OCI-LY7 (cell line): ENCODE data around the gene NUP50. TPM values are rescaled to one million over a fixed set of nuclear protein-coding genes. Genes with fewer than 3 reads are reported as not detected.

Experiments used
- BruUV-seq: library from RNA; stranded (reverse); fragments of 400-500 nt; replicated peaks from 2 replicates; lab custom pipeline; 2021; lab: Mats Ljungman, UMichigan
- CTCF ChIA-PET: fragments of 300-600 bp; sonication (Branson Sonifier 250); formaldehyde crosslinking; loops from one replicate; lab custom pipeline; 2022; ENCODE audit warnings: antibody characterized with exemption; ENCODE audit not compliant: unreplicated experiment; lab: Charles Lee
- POLR2A ChIA-PET: fragments of 300-600 bp; sonication (Branson Sonifier 250); formaldehyde crosslinking; loops from one replicate; lab custom pipeline; 2022; ENCODE audit warnings: antibody characterized with exemption; lab: Charles Lee
- DNase-seq: peaks from one replicate; pipeline ENCODE4 v3.0.0-alpha.2; 2015; ENCODE audit warnings: low spot score
- H2AFZ ChIP-seq: fragments of 200-600 bp; sonication (generic), shearing (Covaris generic); 2 replicates; pipeline ENCODE4 v1.6.1; 2014; ENCODE audit warnings: mild to moderate bottlenecking, antibody characterized with exemption, low read length, moderate library complexity
- H3K27ac ChIP-seq: fragments of 200-600 bp; sonication (generic); 2 replicates; pipeline ENCODE4 v1.5.1; 2014; ENCODE audit warnings: mixed run types, low read depth, mild to moderate bottlenecking, moderate library complexity, low read length, inconsistent platforms; ENCODE audit not compliant: poor library complexity, severe bottlenecking
- H3K36me3 ChIP-seq: fragments of 200-600 bp; sonication (generic); 2 replicates; pipeline ENCODE4 v1.6.1; 2014; ENCODE audit warnings: mild to moderate bottlenecking, antibody characterized with exemption, low read length, moderate library complexity, mixed read lengths; ENCODE audit not compliant: insufficient read depth
- H3K4me1 ChIP-seq: fragments of 200-600 bp; sonication (generic); 2 replicates; pipeline ENCODE4 v1.5.1; 2014; ENCODE audit warnings: mild to moderate bottlenecking, low read length; ENCODE audit not compliant: insufficient read depth, poor library complexity, severe bottlenecking
- H3K4me2 ChIP-seq: fragments of 200-600 bp; sonication (generic); 2 replicates; pipeline ENCODE4 v1.6.1; 2014; ENCODE audit warnings: mild to moderate bottlenecking, low read length
- H3K4me3 ChIP-seq: fragments of 200-600 bp; sonication (generic); 2 replicates; pipeline ENCODE4 v1.5.1; 2014; ENCODE audit warnings: mild to moderate bottlenecking, low read depth, low read length; ENCODE audit not compliant: poor library complexity, severe bottlenecking
- H3K79me2 ChIP-seq: fragments of 200-600 bp; sonication (generic); 2 replicates; pipeline ENCODE4 v1.6.1; 2016; ENCODE audit warnings: low read depth, mild to moderate bottlenecking, low read length, moderate library complexity, mixed read lengths; ENCODE audit not compliant: insufficient read depth
- H3K9me2 ChIP-seq: fragments of 200-600 bp; sonication (generic); 2 replicates; pipeline ENCODE4 v1.6.1; 2016; ENCODE audit warnings: mild to moderate bottlenecking, low read length, mixed read lengths; ENCODE audit not compliant: insufficient read depth
- H3K9me3 ChIP-seq: fragments of 200-600 bp; sonication (generic); 2 replicates; pipeline ENCODE4 v1.6.1; 2014; ENCODE audit warnings: mild to moderate bottlenecking, mixed run types, low read length, mixed read lengths
- H4K20me1 ChIP-seq: fragments of 200-600 bp; sonication (generic); 2 replicates; pipeline ENCODE4 v1.6.1; 2014; ENCODE audit warnings: mild to moderate bottlenecking, antibody characterized with exemption, low read length, moderate library complexity, mixed read lengths; ENCODE audit not compliant: insufficient read depth
- EZH2phosphoT487 ChIP-seq: fragments of 200-600 bp; sonication (generic); IDR thresholded peaks from 2 replicates; pipeline ENCODE4 v1.6.1; 2018; ENCODE audit warnings: low read depth, borderline replicate concordance, mild to moderate bottlenecking, mixed run types, antibody characterized with exemption, low read length, moderate library complexity, mixed read lengths
- intact Hi-C: fragments of 100-400 bp; cut with micrococcal nuclease; formaldehyde crosslinking; loops from one replicate; pipeline ENCODE4 v1.10.0; 2022; ENCODE audit not compliant: unreplicated experiment
- total RNA-seq, 2 experiments: library from RNA; depleted of rRNA in 1 of 2; stranded (reverse); fragments of >200 nt in 1 of 2; shearing (Covaris generic) in 1 of 2; gene quantifications; 2 replicates each; pipeline ENCODE4 v1.2.3, GENCODE V29; 2014 to 2022
- TF ChIP-seq, protein P1 (sequence below): fragments of 200-600 bp; sonication (generic); conservative IDR thresholded peaks from 2 replicates; pipeline ENCODE4 v1.5.1; 2014; ENCODE audit warnings: mild to moderate bottlenecking, antibody characterized with exemption, low read length, moderate library complexity, mixed read lengths

NUP50 gene
- total RNA-seq, 2 experiments from 2014 or later = 107 to 132 TPM

DNA sequence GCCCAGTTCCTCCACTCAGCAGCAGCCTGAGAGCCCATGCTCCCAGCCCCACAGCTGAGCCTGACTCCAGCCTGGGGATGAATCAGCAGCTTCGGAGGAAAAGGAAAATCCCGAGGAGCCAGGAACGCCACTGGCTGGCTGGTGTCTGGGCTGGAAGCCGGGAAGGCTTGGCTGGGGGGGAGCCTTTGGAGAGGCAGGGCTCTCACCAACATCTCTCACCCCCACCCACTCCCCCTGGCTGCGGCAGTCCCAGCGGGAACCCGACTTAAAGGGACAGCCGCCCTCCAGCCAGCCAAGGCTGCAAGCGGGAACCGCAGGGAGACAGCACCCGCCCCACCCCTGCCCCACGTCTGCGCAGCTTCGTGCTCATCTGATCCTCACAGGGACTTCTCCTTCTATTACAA, 48.6 kb downstream of the NUP50 start:
- Histone ChIP-seq H3K9me3 (no peaks in the 10 kb centered on the region), H3K4me2 (no peak overlapping the region), H3K79me2 (peaks cover 44% of the 10 kb centered on the region), H4K20me1 (peaks cover 5% of the 10 kb centered on the region; the same call in 1 of the 2 replicates), H3K36me3 (peaks cover 46% of the 10 kb centered on the region), H2AFZ (no peak overlapping the region), H3K27ac (no peak overlapping the region), H3K4me1 (peaks cover 11% of the 10 kb centered on the region), H3K4me3 (no peak overlapping the region), H3K9me2 (no peaks in the 10 kb centered on the region)
- intact Hi-C loops = no loop called here
- POLR2A ChIA-PET = interaction anchor here (0.7 kb wide), 1 partner anchor 9 kb away, joined by 3 read pairs; no protein-coding TSS in a partner anchor
- no peak for DNase-seq
- no TSS peak for BruUV-seq
- CTCF ChIA-PET = interaction anchor here (0.6 kb wide), 1 partner anchor 241 kb away, joined by 3 read pairs; no protein-coding TSS in a partner anchor
- TF ChIP-seq, protein P1, sequence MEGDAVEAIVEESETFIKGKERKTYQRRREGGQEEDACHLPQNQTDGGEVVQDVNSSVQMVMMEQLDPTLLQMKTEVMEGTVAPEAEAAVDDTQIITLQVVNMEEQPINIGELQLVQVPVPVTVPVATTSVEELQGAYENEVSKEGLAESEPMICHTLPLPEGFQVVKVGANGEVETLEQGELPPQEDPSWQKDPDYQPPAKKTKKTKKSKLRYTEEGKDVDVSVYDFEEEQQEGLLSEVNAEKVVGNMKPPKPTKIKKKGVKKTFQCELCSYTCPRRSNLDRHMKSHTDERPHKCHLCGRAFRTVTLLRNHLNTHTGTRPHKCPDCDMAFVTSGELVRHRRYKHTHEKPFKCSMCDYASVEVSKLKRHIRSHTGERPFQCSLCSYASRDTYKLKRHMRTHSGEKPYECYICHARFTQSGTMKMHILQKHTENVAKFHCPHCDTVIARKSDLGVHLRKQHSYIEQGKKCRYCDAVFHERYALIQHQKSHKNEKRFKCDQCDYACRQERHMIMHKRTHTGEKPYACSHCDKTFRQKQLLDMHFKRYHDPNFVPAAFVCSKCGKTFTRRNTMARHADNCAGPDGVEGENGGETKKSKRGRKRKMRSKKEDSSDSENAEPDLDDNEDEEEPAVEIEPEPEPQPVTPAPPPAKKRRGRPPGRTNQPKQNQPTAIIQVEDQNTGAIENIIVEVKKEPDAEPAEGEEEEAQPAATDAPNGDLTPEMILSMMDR = no peak
- TF ChIP-seq EZH2phosphoT487 = no peak

DNA sequence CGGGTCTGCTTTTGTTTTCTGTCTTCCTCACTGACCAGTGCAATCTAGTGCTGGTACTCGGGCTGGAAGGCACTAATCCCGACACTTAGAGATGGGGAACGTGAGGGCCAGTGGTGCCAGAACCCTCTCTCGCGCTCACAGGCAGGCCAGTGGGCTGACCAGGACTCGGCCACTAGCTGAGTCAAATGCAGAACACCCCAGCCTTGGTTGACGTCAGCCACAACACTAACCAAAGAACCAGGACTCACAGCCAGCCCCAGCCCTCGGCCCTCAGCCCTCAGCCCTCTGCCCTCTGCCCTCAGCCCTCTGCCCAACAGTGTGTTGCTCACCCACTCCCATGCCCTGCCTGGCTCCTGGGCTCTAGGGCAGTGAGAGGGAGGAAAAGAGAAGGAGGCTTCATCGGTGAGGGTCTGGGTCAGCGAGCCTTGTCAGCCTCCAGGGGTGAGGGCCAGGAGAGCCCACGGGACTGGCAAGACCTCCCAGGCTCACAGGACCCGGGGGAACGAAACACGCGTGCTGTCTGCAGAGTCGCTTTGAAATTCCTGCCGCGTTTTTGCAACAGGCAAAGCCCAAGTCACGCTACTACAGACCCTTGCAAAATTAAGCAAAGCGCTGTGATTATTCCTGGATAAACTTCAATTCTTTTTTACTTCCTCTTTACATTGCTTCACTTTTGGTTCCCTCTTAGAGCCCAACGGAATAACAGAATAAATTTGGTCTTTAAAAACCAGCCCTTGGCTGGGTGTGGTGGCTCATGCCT, 49.4 kb downstream of the NUP50 start:
- Histone ChIP-seq H3K36me3 (peaks cover 39% of the 10 kb centered on the region), H3K9me3 (no peaks in the 10 kb centered on the region), H2AFZ (no peak overlapping the region), H3K4me3 (no peak overlapping the region), H3K79me2 (peaks cover 52% of the 10 kb centered on the region), H3K4me2 (no peak overlapping the region), H3K4me1 (peaks cover 11% of the 10 kb centered on the region), H4K20me1 (peaks cover 5% of the 10 kb centered on the region; the same call in 1 of the 2 replicates), H3K9me2 (no peaks in the 10 kb centered on the region), H3K27ac (no peak overlapping the region)
- DNase-seq = no peak
- BruUV-seq = no TSS peak
- CTCF ChIA-PET = interaction anchor here (0.6 kb wide), 1 partner anchor 240 kb away, joined by 3 read pairs; no protein-coding TSS in a partner anchor
- POLR2A ChIA-PET = interaction anchor here (0.7 to 1.1 kb wide), 2 partner anchors 8 to 23 kb away, joined by 3 to 5 read pairs; no protein-coding TSS in a partner anchor
- intact Hi-C loops = no loop called here
- no peak for TF ChIP-seq EZH2phosphoT487
- TF ChIP-seq, protein P1 = no peak
